NCI-H187 (cell line): Measurements from ENCODE around the gene GAB3.
"Not testable (repeated sequence)": the region's sequence is repeated elsewhere in the genome, so short reads cannot be mapped to it uniquely, and the experiment has no call there.

Experiments
- DNase-seq, 2 experiments: peaks; one replicate each; lab custom pipeline; 2025; lab: John Stamatoyannopoulos, UW

Gene GAB3

DNA sequence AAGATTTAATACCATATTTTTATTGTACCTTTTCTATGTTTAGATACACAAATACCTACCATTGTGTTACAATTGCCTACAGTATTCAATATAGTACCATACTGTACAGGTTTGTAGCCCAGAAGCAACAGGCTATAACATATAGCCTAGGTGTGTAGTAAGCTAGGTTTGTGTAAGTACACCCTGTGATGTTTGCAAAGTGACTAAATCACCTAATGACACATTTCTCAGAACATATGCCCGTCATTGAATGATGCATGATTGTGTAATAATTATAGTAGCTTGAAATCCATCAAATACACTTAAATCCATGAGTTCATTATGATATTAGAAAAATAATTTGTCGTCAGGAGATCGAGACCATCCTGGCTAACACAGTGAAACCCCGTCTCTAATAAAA, 30.8 kb downstream of the GAB3 start:
- no peak for DNase-seq

- no peak for DNase-seq
Measured at GRCh38 chrX:154719132-154719675, 31.7 kb downstream of the GAB3 start.

DNA sequence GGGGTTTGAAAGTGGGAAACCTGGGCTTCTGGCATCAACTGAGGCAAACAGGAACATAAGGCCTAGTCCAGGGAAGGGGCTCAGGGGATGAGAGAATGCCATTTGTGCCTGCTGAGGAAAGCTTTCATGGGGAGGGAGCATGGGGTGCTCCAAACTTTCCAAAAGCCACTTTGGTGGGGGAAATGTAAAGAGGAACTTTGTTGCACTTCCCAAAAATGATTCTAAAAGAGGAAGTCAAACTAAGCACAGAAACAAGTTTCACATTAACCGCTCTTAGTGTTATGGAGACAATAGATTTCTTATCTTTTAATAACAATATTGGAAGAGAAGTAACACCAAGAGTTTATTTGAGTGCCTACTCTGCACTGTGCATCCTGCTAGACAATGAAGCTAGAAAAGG, 32.3 kb downstream of the GAB3 start:
- no peak for DNase-seq

- DNase-seq, result peak; percentile 52 to 75
Measured at GRCh38 chrX:154717824-154718223, 33.1 kb downstream of the GAB3 start.

DNA sequence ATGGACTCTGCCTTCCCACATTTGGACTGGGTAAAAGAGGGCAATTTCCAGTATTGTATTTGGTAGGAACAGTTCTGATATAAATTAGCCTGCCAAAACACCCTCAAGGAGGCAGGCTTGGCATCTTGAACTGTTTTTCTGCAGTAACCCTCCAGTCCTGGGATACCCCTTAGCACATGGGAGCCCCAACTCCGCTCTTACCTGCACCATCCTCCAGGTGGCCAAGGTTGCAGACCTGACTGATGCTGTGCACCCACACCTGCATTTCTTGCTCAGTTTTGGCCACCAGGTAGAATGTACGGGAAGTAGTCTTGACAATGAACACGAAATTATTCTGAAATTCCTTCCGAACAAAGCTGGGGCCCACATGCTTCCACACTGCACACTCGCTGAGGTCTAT, 35.1 kb downstream of the GAB3 start:
- no peak for DNase-seq

- DNase-seq, result peak in 1 of 2 experiments; percentile 13
Measured at GRCh38 chrX:154714925-154715324, 36.0 kb downstream of the GAB3 start.

DNA sequence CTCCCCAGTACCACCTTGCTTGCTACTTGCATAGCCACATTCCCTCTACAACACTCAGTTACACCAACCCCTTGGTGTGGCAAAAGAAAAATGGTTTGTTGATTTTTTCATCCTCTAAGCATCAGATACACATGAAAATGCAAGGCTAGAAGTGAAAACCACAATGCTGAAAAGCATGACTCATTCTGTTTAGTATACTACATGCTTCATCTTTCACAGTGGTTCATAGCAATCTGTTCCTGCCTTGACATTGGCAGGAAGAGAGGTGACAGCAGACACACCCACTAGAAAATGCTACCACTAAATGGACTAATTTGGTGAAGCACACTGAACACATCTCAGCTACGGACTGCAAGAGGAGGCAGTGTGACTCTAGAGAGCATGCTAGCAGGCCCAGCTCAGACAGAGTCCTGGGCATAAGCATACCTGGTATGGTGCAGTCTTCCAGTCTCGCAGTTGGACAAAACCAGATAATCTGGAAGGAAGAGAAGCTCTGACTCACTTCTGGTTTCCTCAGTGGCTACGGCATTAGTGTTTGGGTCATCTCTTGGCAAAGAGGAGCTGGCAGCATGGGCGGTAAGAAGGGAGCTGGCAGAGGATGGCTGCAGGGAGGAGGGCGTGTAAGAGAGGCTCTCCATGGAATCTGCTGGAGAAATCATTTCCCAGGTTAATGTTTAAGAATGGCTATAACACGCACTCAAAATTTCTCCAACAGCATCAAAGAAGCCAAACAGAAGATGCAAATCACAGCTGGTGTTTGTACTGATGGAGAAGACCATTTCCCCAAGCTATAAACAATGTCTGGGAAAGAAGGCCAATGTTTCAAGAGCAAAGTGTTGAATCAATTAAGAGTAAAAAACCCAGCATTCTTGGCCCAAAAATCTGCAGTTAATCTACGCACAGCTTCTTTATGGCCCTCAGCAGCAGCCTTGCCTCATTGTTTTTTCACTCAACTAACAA, 37.8 kb downstream of the GAB3 start:
- no peak for DNase-seq

GRCh38 chrX:154711264-154711663, 39.6 kb downstream of the GAB3 start:
- no peak for DNase-seq

DNA sequence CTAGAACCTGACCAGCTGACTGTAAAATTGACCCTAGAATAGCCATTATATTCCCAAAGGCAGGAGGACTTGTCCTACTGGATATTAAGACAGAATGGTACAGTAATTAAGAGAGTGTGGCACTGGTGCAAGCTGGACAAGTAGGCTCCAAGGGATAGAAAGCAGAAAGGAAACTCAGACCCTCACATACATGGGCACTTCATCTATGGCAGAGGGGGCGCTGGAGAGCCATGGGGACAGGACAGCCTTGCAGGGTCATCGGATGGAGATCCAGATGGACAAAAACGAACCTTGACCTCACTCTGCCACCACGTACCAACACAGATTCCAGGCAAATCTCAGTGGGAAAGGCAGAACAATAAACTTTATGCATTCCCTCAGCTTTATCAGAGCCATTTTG, 40.6 kb downstream of the GAB3 start:
- no peak for DNase-seq

DNA sequence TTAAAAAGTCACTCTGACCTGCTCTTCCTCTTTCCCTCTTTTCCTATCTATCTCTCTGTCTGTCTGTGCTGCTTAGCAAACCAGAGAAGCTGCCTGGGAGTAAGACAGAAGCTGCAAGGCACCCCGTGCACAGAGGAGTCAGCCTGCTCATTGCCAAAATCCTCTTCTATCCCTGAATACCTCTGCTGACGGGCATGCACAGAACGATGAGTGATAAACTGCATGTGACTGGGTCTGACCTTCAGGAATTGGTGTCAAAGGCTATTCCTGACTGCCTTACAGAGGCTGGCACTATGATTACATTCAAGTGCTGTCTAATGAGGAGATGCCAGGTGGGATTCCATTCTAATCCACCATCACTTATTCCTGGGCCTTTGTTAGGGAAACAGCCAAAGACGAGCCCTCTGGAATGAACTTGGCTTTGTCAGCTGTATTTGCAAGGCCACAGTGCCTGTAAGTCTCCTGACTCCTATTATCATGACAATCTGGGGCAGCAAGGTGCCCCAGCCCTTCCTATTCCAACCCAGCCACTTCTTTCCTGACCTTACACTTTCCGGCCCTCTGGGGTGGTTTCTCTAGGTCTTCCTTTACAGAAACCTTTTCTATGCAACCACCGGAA, 52.1 kb downstream of the GAB3 start:
- no peak for DNase-seq

DNA sequence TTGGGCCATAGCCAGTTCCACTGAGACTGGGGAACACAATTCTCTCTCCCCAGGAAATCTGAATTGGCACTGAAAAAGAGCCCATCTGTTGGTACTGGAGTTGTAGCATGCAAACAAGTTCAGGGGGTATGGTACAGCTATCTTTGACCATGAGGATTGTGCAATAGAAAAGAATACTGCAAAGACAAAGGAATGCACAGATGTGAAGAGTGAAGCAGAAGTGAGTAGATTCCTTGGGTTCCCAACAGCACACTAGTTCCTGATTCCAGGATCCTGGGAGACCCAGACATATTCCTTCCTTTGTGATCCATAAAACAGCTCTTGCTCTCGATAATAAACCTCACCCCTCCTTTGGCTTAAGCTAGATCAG, 54.2 kb downstream of the GAB3 start:
- DNase-seq, result no peak

- no peak for DNase-seq
Measured at GRCh38 chrX:154695911-154696675, 54.8 kb downstream of the GAB3 start.

DNA sequence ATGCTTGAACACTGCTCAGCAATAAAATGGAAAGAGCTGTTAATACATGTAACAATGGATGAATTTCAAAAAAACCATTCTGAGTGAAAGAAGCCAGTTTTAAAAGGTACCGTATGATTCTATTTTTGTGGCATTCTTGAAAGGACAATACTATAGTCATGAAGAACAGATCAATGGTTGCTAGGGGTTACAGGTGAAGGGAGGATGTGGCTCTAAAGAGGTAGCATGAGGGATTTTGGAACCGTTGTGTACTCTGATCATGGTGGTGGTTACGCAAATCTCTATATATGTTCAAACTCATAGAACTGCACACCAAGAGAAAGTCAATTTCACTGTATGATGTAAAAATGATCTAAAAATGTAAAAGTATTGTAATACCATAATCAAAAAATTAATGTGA, 57.5 kb downstream of the GAB3 start:
- no peak for DNase-seq

DNA sequence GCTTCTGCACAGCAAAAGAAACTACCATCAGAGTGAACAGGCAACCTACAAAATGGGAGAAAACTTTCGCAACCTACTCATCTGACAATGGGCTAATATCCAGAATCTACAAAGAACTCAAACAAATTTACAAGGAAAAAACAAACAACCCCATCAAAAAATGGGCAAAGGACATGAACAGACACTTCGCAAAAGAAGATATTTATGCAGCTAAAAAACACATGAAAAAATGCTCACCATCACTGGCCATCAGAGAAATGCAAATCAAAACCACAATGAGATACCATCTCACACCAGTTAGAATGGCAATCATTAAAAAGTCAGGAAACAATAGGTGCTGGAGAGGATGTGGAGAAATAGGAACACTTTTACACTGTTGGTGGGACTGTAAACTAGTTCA, 60.4 kb downstream of the GAB3 start:
- not testable (repeated sequence) for DNase-seq

GRCh38 chrX:154672084-154672483, 78.8 kb downstream of the GAB3 start:
- not testable (repeated sequence) for DNase-seq

DNA sequence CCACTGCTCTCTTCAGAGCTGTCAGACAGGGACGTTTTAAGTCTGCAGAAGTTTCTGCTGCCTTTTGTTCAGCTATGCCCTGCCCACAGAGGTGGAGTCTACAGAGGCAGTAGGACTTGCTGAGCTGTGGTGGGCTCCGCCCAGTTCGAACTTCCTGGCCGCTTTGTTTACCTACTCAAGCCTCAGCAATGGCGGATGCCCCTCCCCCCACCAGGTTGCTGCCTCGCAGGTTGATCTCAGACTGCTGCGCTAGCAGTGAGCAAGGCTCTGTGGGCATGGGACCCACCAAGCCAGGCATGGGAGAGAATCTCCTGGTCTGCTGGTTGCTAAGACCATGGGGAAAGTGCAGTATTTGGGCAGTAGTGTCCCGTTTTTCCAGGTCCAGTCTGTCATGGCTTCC, 80.0 kb downstream of the GAB3 start:
- DNase-seq, result not testable (repeated sequence)

- DNase-seq, result no peak
Measured at GRCh38 chrX:154661899-154662298, 89.0 kb downstream of the GAB3 start.

DNA sequence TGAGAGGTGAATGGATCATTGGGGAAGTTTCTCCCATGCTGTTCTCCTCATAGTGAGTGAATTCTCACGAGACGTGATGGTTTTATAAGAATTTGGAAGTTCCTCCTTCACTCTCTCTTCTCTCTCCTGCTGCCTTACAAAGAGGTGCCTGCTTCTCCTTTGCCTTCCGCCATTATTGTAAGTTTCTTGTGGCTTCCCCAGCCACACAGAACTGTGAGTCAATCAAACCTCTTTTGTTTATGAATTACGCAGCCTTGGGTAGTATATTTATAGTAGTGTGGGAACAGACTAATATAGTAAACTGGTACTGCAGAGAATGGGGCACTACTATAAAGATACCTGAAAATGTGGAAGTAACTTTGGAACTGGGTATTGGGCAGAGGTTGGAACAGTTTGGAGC, 89.7 kb downstream of the GAB3 start:
- DNase-seq, result no peak

- DNase-seq, result no peak
Measured at GRCh38 chrX:154660541-154660940, 90.3 kb downstream of the GAB3 start.

DNA sequence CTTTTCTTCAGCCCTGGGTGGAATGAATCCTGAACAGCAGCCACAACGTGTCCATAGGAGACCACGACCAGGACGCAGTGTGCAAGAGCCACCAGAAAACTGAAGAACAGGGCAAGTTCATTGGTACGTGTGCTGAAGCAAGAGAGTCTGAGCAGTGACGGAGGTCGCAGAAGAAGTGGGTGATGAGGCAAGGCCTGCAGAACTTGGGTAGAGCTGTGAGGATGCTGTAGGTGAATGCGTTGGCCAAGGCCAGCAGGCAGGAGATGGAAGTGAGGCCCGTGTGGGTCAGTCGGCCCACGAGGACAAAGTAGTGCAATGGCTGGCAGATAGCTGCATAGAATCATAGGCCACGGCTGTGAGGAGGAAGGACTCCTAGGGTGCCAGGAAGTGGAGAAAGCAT, 91.9 kb downstream of the GAB3 start:
- DNase-seq, result no peak

DNA sequence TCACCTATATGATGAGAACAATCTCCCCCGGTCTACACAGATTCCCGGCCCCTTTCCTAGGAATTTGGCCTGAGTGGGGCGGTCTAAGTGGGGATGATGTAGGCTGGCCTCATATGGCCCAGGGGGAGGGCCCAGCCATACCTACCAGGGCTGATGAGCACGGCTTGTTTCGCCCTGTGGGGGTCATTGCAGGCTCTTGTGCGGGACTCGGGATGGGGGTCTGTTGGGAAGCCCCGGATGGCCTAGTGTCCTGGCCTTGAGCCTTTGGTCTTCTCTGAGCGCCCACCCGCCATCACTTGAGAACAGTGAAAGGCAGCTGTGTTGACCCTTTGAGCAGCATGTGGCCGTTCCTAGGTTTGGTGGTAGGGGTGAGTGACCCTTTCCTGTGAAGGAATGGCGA, 92.7 kb downstream of the GAB3 start:
- DNase-seq, result no peak

DNA sequence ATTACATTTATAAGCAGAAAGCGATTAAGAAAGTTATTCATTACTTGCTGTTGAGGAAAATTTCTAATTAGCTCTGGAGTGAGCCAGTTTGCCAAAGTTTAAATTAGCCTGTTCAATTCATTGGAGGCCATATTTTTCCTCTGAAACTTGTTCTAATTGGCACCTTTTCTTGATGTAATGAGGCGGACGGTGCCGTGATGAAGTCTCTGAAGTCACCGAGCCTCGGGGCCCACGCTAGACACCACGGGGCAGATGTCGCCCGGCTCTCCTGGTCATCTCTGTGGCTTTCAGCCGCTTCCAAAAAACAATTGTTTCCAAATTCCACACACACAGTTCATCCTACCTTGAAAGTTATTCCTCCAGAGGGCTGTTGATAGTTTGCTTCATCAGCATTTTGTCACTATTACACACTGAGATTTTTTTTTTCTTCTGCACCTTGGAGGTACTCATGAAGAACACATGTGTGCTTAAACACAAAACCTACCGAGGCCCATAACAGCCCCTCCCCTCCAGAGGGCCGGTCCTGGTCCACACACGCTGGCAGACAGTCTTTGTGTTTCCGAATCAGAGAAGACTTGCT, 93.6 kb downstream of the GAB3 start:
- DNase-seq, result no peak
